Testis (tissue), 3 donors: ENCODE results near the gene TAF3. TPM values are rescaled to one million over a fixed set of nuclear protein-coding genes. Genes with fewer than 3 reads are reported as not detected.

Experiments used
- DNase-seq: peaks from one replicate; pipeline ENCODE4 v3.0.0-alpha.2; 2019
- H3K27ac ChIP-seq, 2 donors: fragments of 200-600 bp; sonication (generic); one replicate each; pipeline ENCODE4 v1.5.1; 2019
- H3K27me3 ChIP-seq: fragments of 200-600 bp; sonication (generic); one replicate; pipeline ENCODE4 v1.5.1; 2019
- H3K36me3 ChIP-seq: fragments of 200-600 bp; sonication (generic); one replicate; pipeline ENCODE4 v1.5.1; 2017; ENCODE audit warnings: low read depth; ENCODE audit errors: missing control alignments
- H3K4me1 ChIP-seq: fragments of 200-600 bp; sonication (generic); one replicate; pipeline ENCODE4 v1.5.1; 2019
- H3K4me3 ChIP-seq, 2 donors: fragments of 200-600 bp; sonication (generic); one replicate each; pipeline ENCODE4 v1.5.1; 2017 to 2019
- H3K9me3 ChIP-seq: fragments of 200-600 bp; sonication (generic); one replicate; pipeline ENCODE4 v1.5.1; 2017
- CTCF ChIP-seq, 3 experiments: fragments of 450-650 bp in 2 of 3; fragments of 200-600 bp in 1 of 3; sonication (generic) in 1 of 3; IDR thresholded peaks; one replicate each; pipeline ENCODE4 v1.5.1; 2016 to 2019; ENCODE audit warnings: antibody characterized with exemption in 3 of 3, mild to moderate bottlenecking in 2 of 3, moderate library complexity in 1 of 3
- POLR2A ChIP-seq: fragments of 450-650 bp; IDR thresholded peaks from one replicate; pipeline ENCODE4 v1.6.1; 2017; ENCODE audit warnings: antibody characterized with exemption, mild to moderate bottlenecking, moderate library complexity
- WGBS, 2 donors: methylation state at CpG; one replicate each; pipeline ENCODE4 v1.1.5; 2018; 5-methylcytosine and 5-hydroxymethylcytosine counted together
- intact Hi-C: fragments of 100-400 bp; cut with DNase I; formaldehyde crosslinking; loops from one replicate; pipeline ENCODE4 v1.15.1; 2023; ENCODE audit warnings: low total_unique reads
- polyA plus RNA-seq: library from polyadenylated mRNA; stranded (reverse); fragments of 350-450 nt; fragmentation: Illumina TruSeq; extraction: RNeasy Lipid Tissue Mini Kit (QIAGEN cat#74804); gene quantifications from one replicate; pipeline ENCODE4 v1.2.3, GENCODE V29; 2014; ENCODE audit warnings: low read depth, low replicate concordance; ENCODE audit not compliant: insufficient read depth
- total RNA-seq, 2 donors: library from RNA; depleted of rRNA; stranded (reverse); fragments of >200 nt; gene quantifications; one replicate each; pipeline ENCODE4 v1.2.3, GENCODE V29; 2016

TAF3 gene
- total and polyA plus RNA-seq, 3 donors from 2014 or later, result 7.0 to 33.0 (median 32.8) TPM

- DNase-seq, result peak; percentile 38
- Histone ChIP-seq H3K27ac (no peak overlapping the region), H3K4me1 (peaks cover 20% of the 10 kb centered on the region)
Observed at GRCh38 chr10:7792541-7792940, 25.8 kb upstream of the TAF3 start.

GRCh38 chr10:7794251-7795026 lies 23.9 kb upstream of the TAF3 start:
- no peak overlapping the region for H3K27ac ChIP-seq
- no peak for TF ChIP-seq POLR2A
- TF ChIP-seq CTCF (IDR thresholded peaks at IDR 0.05), result no peak
- peaks cover 20% of the 10 kb centered on the region for H3K4me1 ChIP-seq
- no peaks in the 10 kb centered on the region for H3K9me3 ChIP-seq
- H3K36me3 ChIP-seq, result no peaks in the 10 kb centered on the region
- DNase-seq, result no peak
- intact Hi-C loops, result no loop called here
- WGBS, 2 donors, result 81 to 83% methylated on average over 4 of the region's 4 CpGs
- H3K27me3 ChIP-seq, result no peaks in the 10 kb centered on the region
- no peak overlapping the region for H3K4me3 ChIP-seq

More at GRCh38 chr10:7792541-7792940, 25.8 kb upstream of the TAF3 start:
- TF ChIP-seq CTCF (IDR thresholded peaks at IDR 0.05), result no peak
- TF ChIP-seq POLR2A, result no peak
- no peak overlapping the region for H3K4me3 ChIP-seq
- H3K36me3 ChIP-seq, result no peaks in the 10 kb centered on the region
- H3K9me3 ChIP-seq, result no peaks in the 10 kb centered on the region
- intact Hi-C loops, result no loop called here
- no peaks in the 10 kb centered on the region for H3K27me3 ChIP-seq
- 71% methylated on average over 1 of the region's 1 CpG for WGBS, 2 donors

- Histone ChIP-seq H3K4me1 (peaks cover 20% of the 10 kb centered on the region), H3K4me3 (no peak overlapping the region)
Observed at GRCh38 chr10:7795605-7796004, 22.7 kb upstream of the TAF3 start.

GRCh38 chr10:7797582-7797981 lies 20.7 kb upstream of the TAF3 start:
- H3K27ac ChIP-seq, result no peak overlapping the region
- DNase-seq, result no peak
- no peaks in the 10 kb centered on the region for H3K27me3 ChIP-seq
- no peaks in the 10 kb centered on the region for H3K9me3 ChIP-seq
- intact Hi-C loops, result no loop called here
- H3K36me3 ChIP-seq, result no peaks in the 10 kb centered on the region
- H3K4me1 ChIP-seq, result peaks cover 19% of the 10 kb centered on the region
- H3K4me3 ChIP-seq, result no peak overlapping the region
- TF ChIP-seq POLR2A, result no peak
- TF ChIP-seq CTCF (IDR thresholded peaks at IDR 0.05), result no peak
- WGBS, 2 donors, result 48 to 52% methylated on average over 6 of the region's 6 CpGs

More at GRCh38 chr10:7795605-7796004, 22.7 kb upstream of the TAF3 start:
- Histone ChIP-seq H3K27me3 (no peaks in the 10 kb centered on the region), H3K9me3 (no peaks in the 10 kb centered on the region), H3K36me3 (no peaks in the 10 kb centered on the region), H3K27ac (peak overlapping the region in 1 of 2 donors; percentile 7)
- 55 to 58% methylated on average over 4 of the region's 4 CpGs for WGBS, 2 donors
- no peak for DNase-seq
- TF ChIP-seq POLR2A, result no peak
- TF ChIP-seq CTCF (IDR thresholded peaks at IDR 0.05), result no peak
- intact Hi-C loops, result no loop called here

GRCh38 chr10:7802606-7803005 lies 15.7 kb upstream of the TAF3 start:
- TF ChIP-seq POLR2A (no peak), CTCF (IDR thresholded peaks at IDR 0.05) (no peak)
- no peak for DNase-seq
- no peak overlapping the region for H3K27ac ChIP-seq
- H3K36me3 ChIP-seq, result no peaks in the 10 kb centered on the region
- peaks cover 15% of the 10 kb centered on the region for H3K4me1 ChIP-seq
- no peaks in the 10 kb centered on the region for H3K27me3 ChIP-seq
- no peak overlapping the region for H3K4me3 ChIP-seq
- 88 to 91% methylated on average over 4 of the region's 4 CpGs for WGBS, 2 donors
- intact Hi-C loops, result no loop called here
- H3K9me3 ChIP-seq, result no peaks in the 10 kb centered on the region
